ENCODE measurements around the gene NTN1. TPM values are rescaled to one million over a fixed set of nuclear protein-coding genes. Genes with fewer than 3 reads are reported as not detected.

NTN1 gene
- total and polyA plus RNA-seq, 8 donors, result 2.0 to 12.9 (median 9.0) TPM

DNA sequence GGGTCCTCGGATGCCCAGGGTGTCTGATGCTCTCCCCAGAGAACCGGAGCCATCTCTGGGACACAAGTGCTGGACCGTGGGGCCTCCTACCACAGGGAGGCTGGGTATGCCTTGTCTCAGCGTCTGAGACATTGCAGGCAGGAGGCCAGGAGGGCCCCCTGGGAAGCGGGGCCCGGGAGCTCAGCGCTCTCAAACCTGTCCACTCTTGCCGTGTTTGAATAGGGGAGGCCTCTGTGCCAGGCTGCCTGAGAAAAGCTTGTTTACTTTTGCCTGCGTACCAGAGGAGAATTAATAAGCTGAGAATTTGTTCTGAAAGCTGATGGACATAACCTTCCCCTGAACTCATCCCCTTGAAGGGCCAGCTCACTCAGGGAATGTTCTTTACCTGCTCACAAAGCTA lies 163.8 kb downstream of the NTN1 start:
- no peaks in the 10 kb centered on the region for H3K9me3 ChIP-seq
- intact Hi-C loops (cut with DNase I), result no loop called here
- H3K4me3 ChIP-seq, result no peak overlapping the region
- no peak for TF ChIP-seq CTCF (IDR thresholded peaks at IDR 0.05)
- DNase-seq, result peak in 1 of 4 donors; percentile 31
- H3K27me3 ChIP-seq, result peaks cover 0 to 46% of the 10 kb centered on the region in 2 donors
- H3K4me1 ChIP-seq, result no peaks in the 10 kb centered on the region
- no peak for ATAC-seq
- H3K27ac ChIP-seq, result no peak overlapping the region
- H3K36me3 ChIP-seq, result no peaks in the 10 kb centered on the region

- Histone ChIP-seq H3K27me3 (peaks cover 0 to 46% of the 10 kb centered on the region in 2 donors), H3K9me3 (no peaks in the 10 kb centered on the region), H3K4me3 (no peak overlapping the region), H3K27ac (no peak overlapping the region), H3K36me3 (no peaks in the 10 kb centered on the region), H3K4me1 (no peaks in the 10 kb centered on the region)
- ATAC-seq, result no peak
- TF ChIP-seq CTCF (IDR thresholded peaks at IDR 0.05), result no peak
- intact Hi-C loops (cut with DNase I), result no loop called here
- peak in 1 of 4 donors; percentile 28 for DNase-seq
These were observed 164.5 kb downstream of the NTN1 start for GRCh38 chr17:9185688-9186284.

DNA sequence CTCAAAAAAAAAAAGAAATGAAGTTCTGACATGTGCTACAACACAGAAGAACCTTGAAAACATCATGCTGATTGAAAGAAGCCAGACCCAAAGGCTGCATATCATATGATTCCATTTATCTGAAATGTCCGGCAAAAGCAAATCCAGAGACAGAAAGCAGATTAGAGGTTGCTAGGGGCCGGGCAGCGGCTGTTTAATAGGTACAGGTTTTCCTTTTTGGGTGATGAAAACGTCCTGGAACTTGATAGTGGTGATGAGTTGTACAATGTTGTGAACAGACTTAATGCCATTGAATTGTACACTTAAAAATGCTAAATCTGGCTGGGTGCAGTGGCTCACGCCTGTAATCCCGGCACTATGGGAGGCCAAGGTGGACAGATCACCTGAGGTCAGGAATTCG lies 166.5 kb downstream of the NTN1 start:
- DNase-seq, result no peak
- Histone ChIP-seq H3K36me3 (no peaks in the 10 kb centered on the region), H3K4me3 (no peak overlapping the region), H3K27me3 (peaks cover 0 to 40% of the 10 kb centered on the region in 2 donors), H3K27ac (no peak overlapping the region), H3K9me3 (no peaks in the 10 kb centered on the region), H3K4me1 (no peaks in the 10 kb centered on the region)
- TF ChIP-seq CTCF (IDR thresholded peaks at IDR 0.05), result no peak
- intact Hi-C loops (cut with DNase I), result no loop called here
- ATAC-seq, result no peak

GRCh38 chr17:9188367-9188766 lies 167.1 kb downstream of the NTN1 start:
- no peak overlapping the region for H3K27ac ChIP-seq
- H3K36me3 ChIP-seq, result no peaks in the 10 kb centered on the region
- intact Hi-C loops (cut with DNase I), result no loop called here
- H3K4me1 ChIP-seq, result no peaks in the 10 kb centered on the region
- H3K9me3 ChIP-seq, result no peaks in the 10 kb centered on the region
- H3K4me3 ChIP-seq, result no peak overlapping the region
- DNase-seq (peak in 1 of 4 donors; percentile 10), ATAC-seq (no peak)
- H3K27me3 ChIP-seq, result peaks cover 0 to 36% of the 10 kb centered on the region in 2 donors
- TF ChIP-seq CTCF (IDR thresholded peaks at IDR 0.05), result no peak

GRCh38 chr17:9189870-9190269 lies 168.6 kb downstream of the NTN1 start:
- Histone ChIP-seq H3K27me3 (peaks cover 0 to 24% of the 10 kb centered on the region in 2 donors), H3K9me3 (no peaks in the 10 kb centered on the region), H3K36me3 (no peaks in the 10 kb centered on the region), H3K27ac (no peak overlapping the region), H3K4me1 (no peaks in the 10 kb centered on the region), H3K4me3 (no peak overlapping the region)
- TF ChIP-seq CTCF (IDR thresholded peaks at IDR 0.05), result no peak
- intact Hi-C loops (cut with DNase I), result loop anchor here in 1 of 2 donors (10.0 kb wide), 1 partner anchor 55 kb away; no protein-coding TSS in a partner anchor
- no peak for DNase-seq
- no peak for ATAC-seq
